Prostate gland (tissue), 2 donors: ENCODE results near the gene PNPLA7. TPM values are rescaled to one million over a fixed set of nuclear protein-coding genes. Genes with fewer than 3 reads are reported as not detected.

ENCODE experiments used
- DNase-seq: peaks from one replicate; pipeline ENCODE4 v3.0.0-alpha.2; 2019; ENCODE audit warnings: low spot score
- H3K27ac ChIP-seq, 2 donors: fragments of 200-600 bp; sonication (generic); 2 replicates each; pipeline ENCODE4 v1.5.1; 2017 to 2019
- H3K27me3 ChIP-seq: fragments of 200-600 bp; sonication (generic); replicated peaks from 2 replicates; pipeline ENCODE4 v1.5.1; 2019; ENCODE audit not compliant: insufficient read depth
- H3K36me3 ChIP-seq, 2 donors: fragments of 200-600 bp; sonication (generic); 1 replicate in 1 of 2; 2 replicates in 1 of 2; pipeline versions ENCODE4 v1.5.1 to v1.8.1; 2017 to 2019
- H3K4me1 ChIP-seq: fragments of 200-600 bp; sonication (generic); replicated peaks from 2 replicates; pipeline ENCODE4 v1.5.1; 2019
- H3K4me3 ChIP-seq, 2 donors: fragments of 200-600 bp; sonication (generic); 2 replicates each; pipeline ENCODE4 v1.5.1; 2017 to 2019
- H3K9me3 ChIP-seq: fragments of 200-600 bp; sonication (generic); 2 replicates; pipeline ENCODE4 v1.5.1; 2017
- POLR2A ChIP-seq: fragments of 450-650 bp; IDR thresholded peaks from one replicate; pipeline ENCODE4 v1.6.1; 2016; ENCODE audit warnings: antibody characterized with exemption, mild to moderate bottlenecking
- POLR2AphosphoS5 ChIP-seq: sonication (generic); formaldehyde crosslinking; IDR thresholded peaks from one replicate; pipeline ENCODE4 v1.6.1; 2017; ENCODE audit warnings: antibody characterized with exemption
- WGBS: methylation state at CpG from one replicate; pipeline ENCODE4 v1.1.5; 2018; 5-methylcytosine and 5-hydroxymethylcytosine counted together
- intact Hi-C: fragments of 100-400 bp; cut with DNase I; formaldehyde crosslinking; loops from one replicate; pipeline ENCODE4 v1.14.2; 2022
- total RNA-seq, 2 donors: library from RNA; depleted of rRNA; stranded (reverse); fragments of >200 nt; gene quantifications; one replicate each; pipeline ENCODE4 v1.1.0, GENCODE V29; 2016
- TF ChIP-seq, protein P1 (sequence below), 4 experiments: fragments of 200-600 bp in 2 of 4; fragments of 450-650 bp in 2 of 4; sonication (generic) in 2 of 4; IDR thresholded peaks; 1 replicate in 3 of 4; 2 replicates in 1 of 4; pipeline ENCODE4 v1.5.1; 2016 to 2019; ENCODE audit warnings: antibody characterized with exemption in 4 of 4, mild to moderate bottlenecking in 2 of 4, moderate library complexity in 2 of 4

PNPLA7 gene
- total RNA-seq, 2 donors from 2014 or later: 34.2 to 64.3 TPM

DNA sequence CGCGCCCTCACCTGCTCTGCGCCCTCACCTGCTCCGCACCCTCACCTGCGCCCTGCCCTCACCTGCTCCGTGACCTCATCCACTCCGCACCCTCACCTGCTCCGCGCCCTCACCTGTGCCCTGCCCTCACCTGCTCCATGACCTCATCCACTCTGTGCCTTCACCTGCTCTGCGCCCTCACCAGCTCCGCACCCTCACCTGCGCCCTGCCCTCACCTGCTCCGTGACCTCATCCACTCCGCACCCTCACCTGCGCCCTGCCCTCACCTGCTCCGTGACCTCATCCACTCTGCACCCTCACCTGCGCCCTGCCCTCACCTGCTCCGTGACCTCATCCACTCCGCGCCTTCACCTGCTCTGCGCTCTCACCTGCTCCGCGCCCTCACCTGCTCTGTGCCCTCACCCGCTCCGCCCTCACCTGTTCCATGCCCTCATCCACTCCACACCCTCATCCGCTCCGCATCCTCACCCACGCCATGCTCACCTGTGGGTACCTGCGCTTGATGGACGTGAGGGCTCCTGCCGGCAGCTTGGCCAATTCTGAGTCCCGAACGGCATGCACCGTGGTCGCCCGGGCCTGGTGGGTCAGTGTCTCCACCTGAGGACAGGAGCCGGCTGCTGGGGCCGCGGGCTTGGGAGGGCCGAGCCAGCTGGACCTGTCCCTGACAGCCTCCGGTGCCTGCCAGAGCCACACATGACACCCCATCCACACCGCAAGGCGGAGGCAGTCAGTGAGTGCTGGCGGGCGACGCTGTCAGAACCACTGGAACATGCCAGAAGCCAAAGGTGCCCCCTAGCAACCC lies 55.5 kb downstream of the PNPLA7 start:
- Histone ChIP-seq H3K36me3 (no peaks in the 10 kb centered on the region), H3K9me3 (no peaks in the 10 kb centered on the region), H3K4me1 (no peaks in the 10 kb centered on the region), H3K27ac (no peak overlapping the region), H3K27me3 (no peaks in the 10 kb centered on the region), H3K4me3 (no peak overlapping the region)
- no peak for TF ChIP-seq POLR2AphosphoS5
- no peak for TF ChIP-seq POLR2A
- TF ChIP-seq, protein P1, sequence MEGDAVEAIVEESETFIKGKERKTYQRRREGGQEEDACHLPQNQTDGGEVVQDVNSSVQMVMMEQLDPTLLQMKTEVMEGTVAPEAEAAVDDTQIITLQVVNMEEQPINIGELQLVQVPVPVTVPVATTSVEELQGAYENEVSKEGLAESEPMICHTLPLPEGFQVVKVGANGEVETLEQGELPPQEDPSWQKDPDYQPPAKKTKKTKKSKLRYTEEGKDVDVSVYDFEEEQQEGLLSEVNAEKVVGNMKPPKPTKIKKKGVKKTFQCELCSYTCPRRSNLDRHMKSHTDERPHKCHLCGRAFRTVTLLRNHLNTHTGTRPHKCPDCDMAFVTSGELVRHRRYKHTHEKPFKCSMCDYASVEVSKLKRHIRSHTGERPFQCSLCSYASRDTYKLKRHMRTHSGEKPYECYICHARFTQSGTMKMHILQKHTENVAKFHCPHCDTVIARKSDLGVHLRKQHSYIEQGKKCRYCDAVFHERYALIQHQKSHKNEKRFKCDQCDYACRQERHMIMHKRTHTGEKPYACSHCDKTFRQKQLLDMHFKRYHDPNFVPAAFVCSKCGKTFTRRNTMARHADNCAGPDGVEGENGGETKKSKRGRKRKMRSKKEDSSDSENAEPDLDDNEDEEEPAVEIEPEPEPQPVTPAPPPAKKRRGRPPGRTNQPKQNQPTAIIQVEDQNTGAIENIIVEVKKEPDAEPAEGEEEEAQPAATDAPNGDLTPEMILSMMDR (IDR thresholded peaks at IDR 0.05): no peak
- intact Hi-C loops: no loop called here
- 95% methylated on average over 46 of the region's 46 CpGs for WGBS
- no peak for DNase-seq

GRCh38 chr9:137494104-137494544 lies 56.1 kb downstream of the PNPLA7 start:
- H3K27me3 ChIP-seq: no peaks in the 10 kb centered on the region
- intact Hi-C loops: no loop called here
- no peak overlapping the region for H3K4me3 ChIP-seq
- TF ChIP-seq POLR2AphosphoS5 (no peak), POLR2A (no peak)
- TF ChIP-seq, protein P1 (IDR thresholded peaks at IDR 0.05): no peak
- H3K4me1 ChIP-seq: no peaks in the 10 kb centered on the region
- no peaks in the 10 kb centered on the region for H3K9me3 ChIP-seq
- H3K36me3 ChIP-seq: no peaks in the 10 kb centered on the region
- no peak for DNase-seq
- WGBS: 74% methylated on average over 13 of the region's 13 CpGs
- H3K27ac ChIP-seq: no peak overlapping the region

DNA sequence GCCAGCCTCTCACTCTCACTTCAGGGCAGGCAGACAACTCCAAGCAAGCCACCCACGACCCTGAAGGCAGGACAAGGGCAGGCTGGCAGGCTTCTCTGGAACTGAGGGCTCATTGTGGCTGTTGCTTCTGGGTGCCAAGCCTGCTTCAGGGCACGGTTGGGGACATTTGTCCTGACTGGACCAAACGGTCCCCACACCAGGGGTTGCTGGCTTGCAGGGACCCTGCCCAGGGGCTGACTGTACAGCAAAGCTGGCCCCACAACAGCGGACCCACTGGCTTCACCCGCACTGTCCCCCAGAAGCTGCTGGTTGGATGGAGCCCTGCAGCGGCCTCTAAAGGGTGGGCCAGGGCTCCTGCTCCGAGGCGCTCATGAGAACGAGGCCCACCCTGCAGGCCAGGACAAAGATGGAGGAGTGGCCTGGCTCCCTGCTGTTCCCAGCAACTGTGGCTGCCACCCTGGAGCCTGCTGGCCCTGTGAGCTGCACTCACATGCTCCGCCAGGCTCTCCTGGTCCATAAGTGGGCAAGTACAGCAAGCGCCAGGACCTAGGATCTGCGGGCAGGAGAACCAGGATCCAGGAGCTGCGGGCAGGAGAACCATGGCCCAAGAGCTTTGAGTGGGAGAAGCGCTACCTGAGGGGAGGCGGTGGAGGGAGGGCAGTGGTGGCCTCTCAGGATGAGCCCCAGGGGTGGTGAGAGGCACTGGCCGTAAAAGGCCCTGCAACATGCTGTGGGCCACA lies 56.7 kb downstream of the PNPLA7 start:
- 97% methylated on average over 14 of the region's 16 CpGs for WGBS
- no peak for DNase-seq
- no peaks in the 10 kb centered on the region for H3K27me3 ChIP-seq
- H3K36me3 ChIP-seq: no peaks in the 10 kb centered on the region
- H3K27ac ChIP-seq: no peak overlapping the region
- no peaks in the 10 kb centered on the region for H3K9me3 ChIP-seq
- no peak overlapping the region for H3K4me3 ChIP-seq
- TF ChIP-seq POLR2A (no peak), POLR2AphosphoS5 (no peak)
- TF ChIP-seq, protein P1 (IDR thresholded peaks at IDR 0.05): no peak
- intact Hi-C loops: no loop called here
- H3K4me1 ChIP-seq: no peaks in the 10 kb centered on the region

GRCh38 chr9:137492464-137493363 lies 57.5 kb downstream of the PNPLA7 start:
- intact Hi-C loops: no loop called here
- WGBS: 80% methylated on average over 16 of the region's 20 CpGs

More at GRCh38 chr9:137492464-137493363, 57.5 kb downstream of the PNPLA7 start:
- H3K4me3 ChIP-seq: no peak overlapping the region
- TF ChIP-seq, protein P1 (IDR thresholded peaks at IDR 0.05): no peak
- no peak for TF ChIP-seq POLR2A
- TF ChIP-seq POLR2AphosphoS5: no peak
- H3K36me3 ChIP-seq: no peaks in the 10 kb centered on the region
- H3K9me3 ChIP-seq: no peaks in the 10 kb centered on the region
- H3K27me3 ChIP-seq: no peaks in the 10 kb centered on the region
- no peaks in the 10 kb centered on the region for H3K4me1 ChIP-seq
- no peak overlapping the region for H3K27ac ChIP-seq
- no peak for DNase-seq
